HG02678 (cell line): ENCODE results near the gene FGF13.

Source experiments
- ATAC-seq: cut with Tn5 transposase; IDR thresholded peaks from one replicate; pipeline ENCODE4 v1.9.1; 2021; ENCODE audit warnings: mild to moderate bottlenecking, moderate library complexity; ENCODE audit not compliant: unreplicated experiment

Gene FGF13

GRCh38 chrX:138711399-138712347, at the start of gene FGF13:
FGF13 (minus strand) TSS chrX:138711717; CDS start chrX:138711003, 714 bp downstream.
- ATAC-seq, result no peak

DNA sequence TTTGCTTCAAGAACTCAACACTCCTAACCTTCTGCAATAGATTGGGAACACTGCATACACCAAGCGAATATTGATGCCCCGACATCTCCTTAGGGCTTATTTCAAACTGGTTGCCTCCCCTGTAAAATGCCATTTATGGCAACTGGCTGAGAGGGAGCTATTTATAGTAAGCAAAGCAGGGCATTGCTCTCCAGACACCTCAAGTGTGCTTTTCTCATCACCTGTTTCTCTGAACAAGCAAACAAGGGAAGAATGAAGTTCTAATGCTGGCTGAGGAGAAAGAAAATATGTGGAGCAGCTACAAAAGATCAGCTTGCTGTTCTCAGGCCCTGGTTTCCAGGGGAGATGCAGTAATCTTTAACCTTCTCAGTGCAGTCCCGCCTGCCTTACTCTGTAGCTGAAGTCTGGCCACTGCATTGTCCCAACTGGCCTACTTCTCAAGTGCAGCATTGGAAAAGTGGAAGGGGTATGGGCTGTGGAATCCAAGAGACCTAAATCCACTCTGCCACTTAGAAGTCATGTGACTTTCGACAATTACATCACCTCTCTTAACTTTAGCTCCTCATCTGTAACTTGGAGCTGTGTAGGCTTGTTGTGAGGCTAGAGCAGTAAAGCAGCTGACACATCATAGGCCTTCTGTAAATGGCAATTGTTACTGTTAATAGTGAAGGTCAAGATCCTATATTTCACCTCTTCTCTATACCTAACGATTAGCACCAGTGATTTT, 47.9 kb upstream of the FGF13 start:
- no peak for ATAC-seq

DNA sequence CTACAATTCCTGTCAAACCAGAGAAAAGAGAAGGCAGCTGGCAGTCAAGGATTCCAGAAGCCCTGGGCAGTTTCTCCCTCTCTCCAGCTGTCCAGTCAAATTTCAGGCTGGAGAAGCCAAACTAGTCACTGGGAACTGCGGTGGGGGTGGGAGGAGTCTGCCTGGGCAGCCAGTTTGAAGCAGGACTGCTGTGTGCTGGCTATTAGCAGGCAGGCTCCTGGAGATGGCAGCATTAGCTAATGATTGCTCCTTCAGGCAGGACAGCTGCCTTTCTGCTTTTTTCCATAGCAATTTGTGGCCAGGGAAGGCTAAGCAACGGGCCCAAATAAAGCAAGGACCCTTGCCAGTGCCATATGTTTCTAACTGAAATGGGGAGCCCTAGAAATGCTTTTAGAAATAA, 44.7 kb upstream of the FGF13 start:
- ATAC-seq, result no peak

DNA sequence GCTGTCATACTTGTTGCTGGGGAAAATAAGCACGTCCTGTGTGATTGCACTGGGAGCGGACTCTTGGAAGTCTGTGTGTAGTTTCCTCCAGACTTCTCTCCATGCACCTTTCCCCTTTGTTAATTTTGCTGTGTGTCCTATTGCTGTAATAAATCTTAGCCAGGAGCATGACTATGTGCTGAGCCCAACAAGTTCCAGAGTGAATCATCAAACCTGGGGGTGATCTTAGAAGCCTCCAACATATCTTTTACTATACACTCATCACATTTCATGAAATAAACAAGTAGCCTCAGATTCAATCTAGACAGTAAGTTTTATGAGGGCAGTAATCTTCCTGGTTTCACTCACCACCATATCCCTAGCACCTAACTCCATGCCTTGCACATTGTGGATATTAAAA, 43.3 kb upstream of the FGF13 start:
- ATAC-seq, result no peak

DNA sequence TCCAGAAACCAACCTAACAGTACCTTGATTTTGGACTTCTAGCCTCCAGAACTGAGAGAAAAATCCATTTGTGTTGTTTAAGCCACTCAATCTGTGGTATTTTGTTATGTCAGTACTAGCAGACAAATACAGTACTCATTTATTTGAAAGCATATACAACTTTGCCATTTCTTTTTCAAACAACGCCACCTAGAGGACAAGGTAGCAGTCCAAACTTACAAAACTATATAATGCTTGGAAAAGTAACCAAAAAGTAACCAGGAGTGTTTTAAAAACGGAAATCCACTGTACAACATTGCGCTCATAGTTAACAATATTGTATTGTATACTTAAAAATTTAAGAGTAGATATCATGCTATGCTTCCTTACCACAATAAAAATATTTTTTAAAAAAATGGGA, 37.0 kb upstream of the FGF13 start:
- no peak for ATAC-seq

DNA sequence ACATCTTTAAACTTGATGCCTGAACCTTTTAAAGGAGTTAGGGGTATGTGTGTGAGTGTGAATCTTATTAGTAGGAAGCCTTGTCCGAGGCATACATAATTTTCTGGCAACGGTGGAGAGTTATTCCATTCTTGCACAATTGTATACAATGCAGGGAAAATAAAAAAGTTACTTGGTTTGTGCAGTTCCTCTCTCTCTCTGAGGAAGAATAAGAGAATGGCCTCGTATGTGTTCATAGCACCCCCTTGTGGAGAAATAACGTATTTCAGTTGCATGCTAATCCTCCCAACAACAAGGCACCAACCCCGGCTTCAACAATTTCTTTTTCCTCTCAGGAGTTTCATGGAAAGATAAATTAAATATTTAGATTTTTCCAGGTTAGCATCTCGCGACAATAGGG, 33.7 kb upstream of the FGF13 start:
- ATAC-seq, result peak; percentile 62

GRCh38 chrX:138742217-138742616, 30.7 kb upstream of the FGF13 start:
- no peak for ATAC-seq

GRCh38 chrX:138740341-138740740, 28.8 kb upstream of the FGF13 start:
- ATAC-seq, result no peak

- no peak for ATAC-seq
Measured at GRCh38 chrX:138723301-138723700, 11.8 kb upstream of the FGF13 start.

GRCh38 chrX:138719396-138719795, 7.9 kb upstream of the FGF13 start:
- no peak for ATAC-seq

GRCh38 chrX:138718941-138719340, 7.4 kb upstream of the FGF13 start:
- no peak for ATAC-seq

DNA sequence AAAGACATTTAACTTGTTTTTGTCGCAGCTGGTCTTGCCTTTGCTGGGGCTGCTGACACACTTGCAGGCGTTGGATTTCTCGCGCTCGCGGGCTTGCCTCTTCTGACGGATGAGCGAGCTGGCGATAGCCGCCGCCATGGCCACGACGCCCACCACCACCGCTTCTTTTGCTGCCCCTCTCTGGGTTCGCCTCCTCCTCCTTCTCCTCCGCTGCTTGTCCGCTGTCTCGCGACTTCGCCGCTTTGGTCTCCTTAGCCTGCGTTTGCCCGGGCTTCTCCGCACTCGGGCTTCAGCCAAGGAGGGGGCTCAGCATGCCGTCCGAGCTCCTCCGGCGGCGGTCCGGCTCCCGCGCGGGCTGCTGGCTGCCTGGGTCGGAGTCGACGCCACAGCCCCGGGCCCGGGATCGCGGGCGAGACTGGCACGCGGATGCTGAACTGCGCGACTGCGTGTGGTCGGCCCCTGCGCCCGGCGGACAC, 613 bp downstream of the FGF13 start:
- ATAC-seq, result no peak

DNA sequence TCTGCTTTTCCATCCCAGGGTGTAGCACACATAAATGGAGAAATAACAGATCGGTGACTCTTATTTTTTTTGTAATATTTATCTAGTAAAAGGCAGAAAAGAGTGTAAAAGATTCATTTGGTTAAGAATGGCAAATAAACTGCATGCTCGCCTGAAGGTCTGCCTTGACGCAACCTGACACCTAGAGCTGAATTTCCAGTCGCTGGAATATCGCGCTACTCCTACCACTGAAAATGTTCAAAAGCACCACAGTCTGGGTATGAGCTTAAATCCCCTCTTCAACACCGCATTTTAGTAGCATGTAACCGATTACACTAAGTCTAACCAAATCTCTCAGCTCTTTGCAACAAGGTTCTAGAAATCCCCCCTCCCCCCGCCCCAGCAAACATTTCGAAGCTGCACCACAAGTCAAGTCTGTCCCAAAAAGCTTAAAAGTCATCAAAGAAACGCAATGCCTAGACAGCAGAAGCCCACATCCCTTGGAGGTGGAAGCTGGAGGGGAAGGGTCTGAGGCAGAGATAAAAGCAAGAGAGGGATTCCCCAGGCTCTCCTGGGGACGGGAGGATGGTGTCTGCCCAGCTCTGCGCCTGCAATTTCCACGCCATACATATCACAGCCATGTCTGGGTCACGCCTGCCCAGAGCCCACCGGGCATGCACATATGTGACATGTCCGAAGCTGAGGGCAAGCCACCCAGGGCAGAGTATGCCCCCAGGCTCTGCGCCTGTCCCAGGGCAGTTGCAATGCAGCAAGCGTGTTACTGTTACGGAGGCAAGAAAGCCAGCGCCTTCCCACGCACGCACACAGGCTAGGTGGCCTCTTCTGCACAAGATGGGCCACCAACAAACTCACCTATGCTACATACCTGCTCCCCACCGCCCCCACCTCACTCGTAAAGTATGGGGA, 1.4 kb downstream of the FGF13 start:
- ATAC-seq, result no peak

DNA sequence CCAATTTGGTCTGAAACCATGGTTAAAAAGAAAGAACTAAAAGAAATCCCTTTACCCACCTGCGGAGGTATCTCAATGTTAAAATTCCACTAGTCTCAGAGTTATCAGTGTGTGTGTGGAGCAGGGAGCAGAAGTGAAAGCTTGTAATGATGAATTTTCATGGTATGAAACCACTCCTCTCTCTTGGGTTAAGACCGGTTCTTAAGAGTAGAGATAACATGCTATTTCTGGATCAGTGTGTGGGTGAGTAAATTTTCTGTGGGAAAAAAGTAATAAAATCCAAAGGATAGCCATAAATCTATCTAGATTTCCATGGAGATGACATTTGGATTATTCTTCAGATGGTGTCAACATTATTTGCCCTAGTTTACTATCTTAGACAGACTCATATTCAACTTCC, 3.2 kb downstream of the FGF13 start:
- ATAC-seq, result no peak

DNA sequence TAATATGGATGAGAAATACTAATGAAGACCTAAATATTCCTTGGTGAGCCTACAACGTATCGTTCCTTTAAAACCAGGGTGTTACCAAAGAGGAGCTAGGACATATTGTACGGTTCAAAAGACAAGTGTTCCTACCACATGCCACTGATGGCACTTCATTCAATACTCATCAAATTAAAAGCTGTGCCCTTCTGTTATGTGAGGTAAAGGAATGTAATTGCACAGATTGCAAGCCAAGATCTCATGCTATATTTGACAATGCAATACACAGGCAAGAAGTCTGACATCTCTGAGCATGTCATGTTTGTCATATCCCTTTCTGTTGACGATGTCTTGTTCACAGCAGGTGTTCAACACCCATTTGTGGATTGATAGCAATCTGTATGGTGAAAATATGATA, 6.9 kb downstream of the FGF13 start:
- no peak for ATAC-seq

DNA sequence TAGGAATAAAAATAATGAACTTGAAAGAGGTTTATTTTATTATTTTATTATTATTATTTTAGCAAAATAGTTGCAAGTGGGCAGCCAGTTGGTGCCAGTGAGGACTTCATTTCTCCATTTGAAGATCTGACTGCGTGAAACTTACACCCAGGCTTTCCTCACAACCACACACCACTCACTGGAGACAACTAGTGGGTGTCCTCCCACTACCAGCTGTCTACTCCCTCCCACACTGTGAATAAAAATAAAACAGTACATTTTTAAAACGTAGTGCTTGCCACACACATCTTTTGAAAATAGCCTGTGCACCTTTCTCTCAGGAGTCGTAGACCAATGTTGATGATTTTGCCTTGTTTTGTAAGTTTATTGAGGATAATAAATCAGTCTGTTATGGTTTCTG, 7.4 kb downstream of the FGF13 start:
- ATAC-seq, result no peak

DNA sequence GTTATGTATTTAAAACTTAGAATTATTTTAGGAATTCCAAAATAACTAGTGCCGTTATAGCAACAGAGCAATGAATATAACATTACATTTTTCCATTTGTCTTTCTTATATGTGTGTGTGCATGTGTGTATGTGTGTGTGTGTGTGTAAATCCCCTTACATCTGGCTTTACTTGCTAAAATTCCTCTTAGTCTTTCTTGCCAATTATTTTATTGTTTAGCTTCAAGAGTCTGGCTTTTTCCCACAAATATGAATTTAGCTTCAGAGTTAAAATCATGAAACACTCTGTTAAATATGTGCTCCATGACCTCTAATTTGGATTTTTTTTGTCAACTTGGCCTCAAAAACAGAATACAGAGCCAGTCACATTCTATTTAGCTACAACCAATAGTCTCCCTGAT, 18.9 kb downstream of the FGF13 start:
- no peak for ATAC-seq

- no peak for ATAC-seq
Measured at GRCh38 chrX:138691186-138691585, 20.3 kb downstream of the FGF13 start.

- ATAC-seq, result no peak
Measured at GRCh38 chrX:138690591-138690990, 20.9 kb downstream of the FGF13 start.

- ATAC-seq, result no peak
Measured at GRCh38 chrX:138683600-138683999, 27.9 kb downstream of the FGF13 start.

- ATAC-seq, result no peak
Measured at GRCh38 chrX:138669693-138670092, 41.8 kb downstream of the FGF13 start.
